Cortex of kidney (tissue), 1 donor: ENCODE data around the gene LHX6.

Experiments used
- DNase-seq: peaks from one replicate; lab custom pipeline; 2025; lab: John Stamatoyannopoulos, UW

The LHX6 gene

GRCh38 chr9:122228568-122229484 lies at the start of gene LHX6:
Gene LHX6, minus strand, starts transcription at chr9:122228957. Its CDS starts 217 bp downstream, at chr9:122228740.
- no peak for DNase-seq

GRCh38 chr9:122277285-122277897 lies 48.6 kb upstream of the LHX6 start:
- no peak for DNase-seq

DNA sequence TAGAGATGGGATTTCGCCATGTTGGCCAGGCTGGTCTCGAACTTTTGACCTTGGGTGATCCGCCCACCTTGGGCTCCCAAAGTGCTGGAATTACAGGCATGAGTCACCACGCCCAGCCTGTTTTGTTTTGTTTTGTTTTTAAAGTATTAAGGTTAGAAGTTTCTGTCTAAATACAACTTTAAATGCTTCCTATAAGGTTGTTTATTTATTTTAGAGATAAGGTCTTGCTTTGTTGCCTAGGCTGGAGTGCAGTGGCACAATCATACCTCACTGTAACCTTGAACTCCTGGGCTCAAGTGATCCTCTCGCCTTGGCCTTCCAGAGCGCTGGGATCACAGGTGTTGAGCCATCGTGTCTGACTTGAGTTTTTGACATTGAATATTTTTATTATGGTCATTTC lies 47.3 kb upstream of the LHX6 start:
- DNase-seq = no peak

DNA sequence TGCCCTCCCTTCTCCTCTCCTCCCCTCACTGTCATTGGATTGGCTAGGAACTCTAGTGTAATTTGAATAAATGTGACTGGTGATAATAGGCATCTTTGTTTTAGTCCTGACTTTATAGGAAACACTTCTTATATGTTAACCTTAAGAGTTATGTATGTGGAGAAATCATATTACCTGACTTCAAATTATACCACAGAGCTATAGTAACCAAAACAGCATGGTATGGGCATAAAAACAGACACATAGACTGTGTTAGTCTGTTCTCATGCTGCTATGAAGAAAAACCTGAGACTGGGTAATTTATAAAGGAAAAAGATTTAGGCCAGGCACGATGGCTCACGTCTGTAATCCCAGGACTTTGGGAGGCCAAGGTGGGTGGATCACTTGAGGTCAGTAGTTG lies 45.3 kb upstream of the LHX6 start:
- DNase-seq = no peak

- DNase-seq = no peak
Observed at GRCh38 chr9:122268041-122268814, 39.5 kb upstream of the LHX6 start.

DNA sequence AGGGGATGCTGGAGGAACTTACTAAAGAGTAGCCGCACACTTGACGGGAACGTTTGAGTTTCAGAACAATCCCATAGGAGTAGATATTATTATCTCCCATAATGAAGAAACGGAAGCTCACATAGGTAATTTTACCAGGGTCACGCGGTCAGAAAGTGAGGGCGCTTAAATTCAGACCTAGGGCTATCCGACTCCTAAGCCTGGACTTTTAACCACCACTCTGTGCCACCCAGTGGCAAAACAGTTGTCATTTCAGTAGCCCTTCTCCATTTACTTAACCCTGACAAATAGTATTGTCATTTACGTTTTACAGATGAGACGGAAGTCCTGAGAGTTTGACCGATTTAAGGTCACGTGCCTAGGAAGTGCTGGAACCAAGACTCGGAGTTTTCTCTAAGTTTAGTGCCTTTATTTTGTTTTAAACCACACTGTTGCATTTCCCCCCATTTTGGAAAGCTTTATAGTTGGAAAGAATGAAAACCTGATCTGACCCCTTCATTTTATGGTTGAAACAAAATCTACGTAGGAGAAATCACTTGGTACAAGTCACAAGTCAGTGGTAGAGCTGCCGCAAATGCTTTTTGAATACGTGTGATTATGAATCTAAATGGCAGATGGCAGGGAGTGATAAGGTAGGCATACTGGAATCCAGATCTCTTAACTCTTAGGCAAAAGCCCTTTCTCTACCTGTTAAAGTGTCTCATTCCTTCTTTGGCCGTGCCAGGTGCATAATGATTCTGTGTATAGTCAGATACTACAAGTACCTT lies 36.6 kb upstream of the LHX6 start:
- no peak for DNase-seq

DNA sequence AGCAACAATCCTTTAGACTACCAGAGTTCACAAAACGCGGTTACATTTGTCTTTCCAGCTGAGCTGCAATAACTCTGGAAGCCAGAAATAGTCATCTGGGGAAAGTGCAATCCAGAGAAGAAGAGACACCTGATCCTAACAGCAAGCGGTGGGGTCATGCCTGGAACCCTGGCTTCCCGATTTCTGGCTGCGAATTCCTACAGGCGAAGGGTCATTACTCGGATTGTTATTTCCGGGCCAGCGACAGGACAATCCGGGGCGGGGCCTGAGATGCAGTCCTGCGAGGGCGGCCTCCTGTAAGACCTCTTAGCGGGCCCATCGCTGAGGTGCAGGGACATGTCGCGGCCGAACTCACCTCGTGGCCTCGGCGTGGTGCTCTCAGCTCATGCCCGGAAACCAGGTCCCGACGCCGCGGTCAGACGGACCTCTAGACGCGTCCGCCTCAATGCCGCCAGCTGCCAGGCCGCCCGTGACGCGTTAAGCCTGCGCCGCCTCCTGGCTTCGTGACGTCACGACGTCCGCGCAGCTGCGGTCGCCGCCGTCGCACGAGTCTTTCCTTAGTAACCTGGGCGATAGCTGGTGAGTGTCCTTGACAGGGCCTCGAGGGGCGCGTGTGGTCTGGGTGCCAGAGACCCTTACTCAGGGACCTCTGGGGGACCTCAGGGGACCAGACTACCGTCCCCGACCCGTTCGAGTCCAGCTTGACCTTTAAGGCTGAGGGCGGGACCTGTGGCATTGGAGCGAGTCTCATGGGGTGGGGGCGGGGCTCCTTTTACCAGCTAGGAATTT lies 35.8 kb upstream of the LHX6 start, which contains the start of the genes MRRF and RBM18:
MRRF (plus strand) TSS at position 523 of the 789 bp plus-strand sequence. CDS start 6,010 bp downstream, outside the sequence.
RBM18 (minus strand) TSS at position 481 of the 789 bp plus-strand sequence. CDS start 3,348 bp downstream, outside the sequence.
- DNase-seq = peak; percentile 63

GRCh38 chr9:122263699-122264349 lies 35.1 kb upstream of the LHX6 start:
- DNase-seq = no peak

DNA sequence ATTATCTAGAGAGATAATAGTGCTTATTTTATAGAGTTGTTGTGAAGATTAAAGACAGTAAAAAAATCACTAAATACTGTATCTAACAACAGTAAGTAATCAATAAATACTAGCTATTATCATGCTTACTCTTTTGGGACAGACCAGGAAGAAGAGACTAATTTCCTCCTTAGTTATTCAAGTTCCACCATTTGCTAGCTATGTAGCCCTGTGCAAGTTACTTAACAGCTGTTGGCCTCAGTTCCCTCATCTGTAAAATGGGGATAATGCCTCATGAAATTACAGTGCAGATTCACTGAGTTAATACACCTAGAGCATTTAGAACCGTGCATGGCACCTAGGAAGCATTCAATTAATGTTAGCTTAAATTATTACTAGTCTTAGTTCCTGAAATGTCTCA lies 33.3 kb upstream of the LHX6 start:
- no peak for DNase-seq

DNA sequence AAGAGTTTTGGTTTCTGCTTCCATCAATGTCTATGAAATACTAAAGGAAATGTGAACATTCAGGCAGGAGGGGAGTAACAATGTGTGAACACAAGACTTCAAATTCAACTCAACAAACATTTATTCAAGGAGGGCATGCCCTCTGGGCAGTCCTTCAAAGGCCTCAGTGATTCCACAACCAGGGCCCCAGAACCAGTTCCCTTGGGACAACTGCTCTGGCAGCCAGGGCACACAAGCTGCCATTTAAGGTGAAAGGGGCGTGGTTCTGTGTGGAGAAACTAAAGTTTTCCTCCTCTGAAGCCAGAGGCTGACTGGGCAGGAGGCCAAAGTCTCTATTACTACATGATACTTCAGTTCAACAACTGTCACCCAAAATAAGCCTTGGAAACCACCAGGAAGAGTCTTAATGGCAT lies 32.7 kb upstream of the LHX6 start:
- no peak for DNase-seq

DNA sequence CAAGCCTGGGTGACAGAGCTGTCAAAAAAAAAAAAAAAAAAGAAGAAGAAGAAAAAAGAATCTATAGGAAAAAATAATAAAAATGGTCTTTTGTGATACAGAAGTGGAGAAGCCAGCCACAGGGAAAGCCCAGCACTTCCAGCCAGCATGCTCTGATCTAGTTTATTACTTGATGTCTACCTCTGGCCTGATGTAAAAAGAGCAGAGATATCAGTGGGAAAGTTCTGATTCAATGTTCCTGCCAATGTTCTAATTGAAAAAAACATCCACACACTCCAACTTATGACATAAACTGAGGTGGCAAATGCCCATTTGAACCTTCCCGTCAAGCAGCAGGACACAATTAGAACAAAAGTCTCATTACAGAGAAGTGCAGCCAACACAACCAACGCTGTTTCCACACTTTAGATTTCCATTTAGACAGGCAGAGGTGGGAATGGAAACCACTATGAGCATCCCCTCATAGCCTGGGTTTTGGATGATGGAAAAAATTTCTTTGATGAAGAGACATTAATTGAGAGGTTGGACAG lies 30.2 kb upstream of the LHX6 start:
- DNase-seq = no peak

DNA sequence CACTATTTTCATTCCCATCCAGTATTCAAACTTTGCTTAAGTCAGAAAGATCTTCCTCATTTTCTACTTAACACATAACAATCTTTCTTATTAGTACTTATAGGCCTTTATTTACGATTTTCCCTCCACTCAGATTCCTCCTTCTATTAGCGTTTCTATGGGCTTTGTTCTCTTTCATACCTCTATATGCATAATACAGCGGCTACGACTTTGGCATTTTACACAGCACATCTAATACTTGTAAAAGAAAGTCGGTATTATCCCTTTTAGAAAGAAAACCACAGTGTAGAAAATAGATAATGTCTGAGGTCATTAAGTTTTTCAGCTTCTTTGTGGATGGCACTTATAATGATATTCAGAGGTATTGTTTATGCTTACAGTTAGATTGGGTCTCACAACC lies 27.4 kb upstream of the LHX6 start:
- no peak for DNase-seq

DNA sequence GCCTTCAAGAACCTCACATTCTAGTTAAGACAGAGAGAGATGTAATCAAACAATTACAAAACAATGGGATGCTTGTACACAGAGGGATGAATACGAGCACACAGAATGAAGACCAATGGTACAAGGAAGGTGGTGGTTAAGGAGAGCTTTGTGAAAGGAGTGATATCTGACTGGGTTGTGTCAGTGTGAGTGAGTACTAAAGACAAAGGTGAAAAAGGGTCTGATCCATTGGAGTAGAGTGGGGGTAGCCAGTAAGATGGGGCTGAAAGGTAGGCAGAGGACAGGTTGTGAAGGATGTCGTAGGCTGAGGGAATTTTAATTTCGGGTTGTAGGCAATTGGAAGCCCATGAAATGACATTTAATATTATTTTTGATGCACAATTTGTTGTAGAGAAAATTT lies 26.0 kb upstream of the LHX6 start:
- DNase-seq = no peak

DNA sequence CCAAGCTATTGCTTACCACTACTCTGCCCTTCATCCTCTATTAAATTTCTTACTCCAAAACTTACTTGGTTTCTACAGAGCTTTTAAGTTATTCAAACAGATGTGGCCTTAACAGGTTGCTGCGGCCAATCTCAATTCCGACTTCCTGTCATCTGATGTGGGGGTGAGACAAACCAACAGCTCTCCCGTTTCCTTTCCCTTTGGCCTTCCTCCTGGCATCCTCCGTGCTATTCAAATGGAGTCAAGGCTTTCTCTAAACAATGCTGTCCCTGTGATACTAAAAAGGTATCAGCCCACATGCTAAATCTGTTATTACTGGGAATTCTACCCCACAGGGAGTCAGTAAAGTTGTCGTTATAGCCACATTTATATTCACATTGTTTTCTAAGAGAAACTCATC lies 24.0 kb upstream of the LHX6 start:
- DNase-seq = no peak

DNA sequence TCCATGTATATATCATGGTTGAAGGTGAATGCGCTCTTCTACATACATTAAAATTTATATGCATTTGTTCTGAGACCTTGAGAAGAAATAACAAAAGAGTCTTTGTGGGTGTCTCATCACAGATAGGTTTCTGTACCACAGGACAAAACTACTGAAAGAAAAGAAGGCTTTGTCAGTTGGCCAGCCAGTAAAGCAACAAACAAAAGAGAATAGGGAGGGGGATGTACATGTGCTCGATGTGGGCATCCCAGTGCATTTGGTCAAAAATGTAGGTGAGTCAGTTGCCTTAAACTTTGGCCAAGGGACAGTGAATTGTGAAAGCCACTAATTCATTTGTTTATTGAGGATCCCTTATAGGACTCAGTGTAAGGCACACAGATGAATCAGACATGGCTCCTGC lies 22.6 kb upstream of the LHX6 start:
- DNase-seq = no peak

- DNase-seq = no peak
Observed at GRCh38 chr9:122248448-122248865, 19.7 kb upstream of the LHX6 start.

DNA sequence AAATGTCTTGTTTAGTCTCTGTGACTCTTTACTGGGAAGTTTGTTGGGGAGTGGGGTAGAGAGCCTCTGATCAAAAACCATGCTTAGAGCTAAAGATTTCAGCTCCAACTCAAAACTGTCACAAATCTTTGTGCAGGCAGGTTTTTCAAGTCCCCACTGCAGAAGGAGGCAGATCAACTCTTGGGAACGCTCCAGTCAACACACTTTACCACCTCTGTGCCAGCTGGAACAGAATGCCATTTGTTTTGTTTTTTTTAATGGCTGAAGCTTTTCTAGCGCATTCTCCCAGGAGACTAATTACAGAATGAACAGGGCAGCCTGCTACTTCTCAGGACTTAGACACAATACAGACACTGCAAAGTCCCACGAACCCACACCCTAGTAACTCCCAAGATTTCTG lies 17.9 kb upstream of the LHX6 start:
- DNase-seq = no peak

- DNase-seq = no peak
Observed at GRCh38 chr9:122244349-122244748, 15.6 kb upstream of the LHX6 start.

GRCh38 chr9:122239722-122240121 lies 11.0 kb upstream of the LHX6 start:
- no peak for DNase-seq

- DNase-seq = no peak
Observed at GRCh38 chr9:122236681-122237080, 7.9 kb upstream of the LHX6 start.
